NCI-H1105 treated with DMSO at 0.1 percent for 48 hours (cell line): Measurements from ENCODE around the gene SMARCA2.

ENCODE experiments used
- DNase-seq: peaks from one replicate; lab custom pipeline; 2025; lab: John Stamatoyannopoulos, UW

Gene SMARCA2

GRCh38 chr9:2014696-2015580, at the start of gene SMARCA2:
Gene SMARCA2, plus strand, starts transcription at chr9:2015347. Its CDS starts 13,676 bp downstream, at chr9:2029023.
- DNase-seq = peak; percentile 94

- no peak for DNase-seq
These were observed 48.3 kb upstream of the SMARCA2 start for GRCh38 chr9:1966725-1967366.

DNA sequence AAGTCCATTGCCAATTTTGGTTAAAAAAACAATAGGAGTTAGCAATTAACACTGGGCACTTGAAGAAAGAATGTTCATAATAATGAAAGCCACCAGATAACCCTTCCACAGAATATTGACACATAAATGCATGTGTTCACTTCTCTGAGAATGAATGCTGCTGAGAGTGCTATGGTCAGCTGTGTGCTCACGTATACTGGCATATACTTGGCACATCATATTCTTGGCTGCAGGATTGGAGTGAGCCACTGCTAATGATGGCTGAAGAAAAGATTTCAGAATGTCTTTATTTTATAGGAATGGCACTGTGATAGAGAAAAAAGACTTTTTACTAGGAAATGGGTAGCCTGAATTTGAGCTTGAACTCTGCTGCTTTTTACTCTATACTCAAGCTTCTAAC, 46.0 kb upstream of the SMARCA2 start:
- no peak for DNase-seq

- DNase-seq = no peak
These were observed 45.2 kb upstream of the SMARCA2 start for GRCh38 chr9:1969898-1970297.

GRCh38 chr9:1972672-1973071, 42.5 kb upstream of the SMARCA2 start:
- no peak for DNase-seq

DNA sequence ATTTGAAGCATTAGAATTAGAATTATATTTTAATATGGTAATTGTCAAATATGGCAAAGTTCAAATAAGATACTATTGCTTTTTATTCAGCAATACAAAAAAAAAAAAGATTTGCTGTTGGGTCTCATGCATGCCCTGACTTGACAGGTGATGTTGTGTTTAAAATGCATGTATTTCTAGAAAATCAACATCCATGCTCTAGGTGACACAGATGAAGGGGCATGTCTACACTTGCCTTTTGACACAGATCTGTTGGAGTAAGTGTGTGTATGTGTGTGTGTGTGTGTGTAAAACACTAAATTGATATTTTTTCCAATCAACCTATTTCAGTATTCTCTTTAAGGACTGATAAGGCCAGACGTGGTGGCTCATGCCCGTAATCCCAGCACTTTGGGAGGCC, 38.1 kb upstream of the SMARCA2 start:
- DNase-seq = no peak

GRCh38 chr9:1978941-1979340, 36.2 kb upstream of the SMARCA2 start:
- DNase-seq = no peak

- no peak for DNase-seq
These were observed 35.3 kb upstream of the SMARCA2 start for GRCh38 chr9:1979741-1980367.

DNA sequence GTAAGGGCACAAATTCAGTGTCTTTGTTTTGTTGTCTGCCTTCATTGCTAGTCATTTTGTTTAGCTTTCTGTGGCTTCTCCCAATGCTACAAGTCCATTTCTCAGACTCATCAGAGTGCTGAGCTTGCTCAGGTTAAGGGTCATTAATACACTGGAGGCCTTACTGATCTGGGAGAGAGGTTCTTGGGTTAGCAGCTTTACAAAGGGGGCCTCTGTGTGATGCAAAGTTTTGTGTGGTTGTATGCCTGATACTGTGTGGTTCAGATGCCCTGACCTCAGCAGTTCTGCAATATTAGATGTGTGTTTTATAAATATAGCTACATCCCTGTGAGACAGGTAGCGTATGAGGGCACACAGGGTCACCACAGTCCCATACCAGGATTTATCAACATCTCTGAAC, 34.8 kb upstream of the SMARCA2 start:
- no peak for DNase-seq

DNA sequence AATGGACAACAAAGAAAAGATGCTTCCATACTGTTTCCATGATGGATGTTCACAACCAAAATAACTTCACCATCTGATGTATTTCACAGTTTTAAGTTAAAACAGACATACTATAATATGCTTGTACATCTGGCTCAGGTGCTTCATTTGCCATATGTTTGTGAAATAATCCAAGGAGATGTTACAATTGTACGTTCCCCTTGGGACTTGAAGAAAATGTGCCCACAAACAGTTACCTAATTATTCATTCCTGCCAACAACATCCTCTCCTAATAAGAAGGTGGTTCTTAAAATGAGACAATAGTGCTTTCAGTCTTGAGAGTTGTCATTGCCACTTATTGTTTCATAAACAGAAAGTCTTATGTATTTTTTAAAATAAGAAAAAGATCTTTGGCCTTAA, 33.1 kb upstream of the SMARCA2 start:
- DNase-seq = no peak

DNA sequence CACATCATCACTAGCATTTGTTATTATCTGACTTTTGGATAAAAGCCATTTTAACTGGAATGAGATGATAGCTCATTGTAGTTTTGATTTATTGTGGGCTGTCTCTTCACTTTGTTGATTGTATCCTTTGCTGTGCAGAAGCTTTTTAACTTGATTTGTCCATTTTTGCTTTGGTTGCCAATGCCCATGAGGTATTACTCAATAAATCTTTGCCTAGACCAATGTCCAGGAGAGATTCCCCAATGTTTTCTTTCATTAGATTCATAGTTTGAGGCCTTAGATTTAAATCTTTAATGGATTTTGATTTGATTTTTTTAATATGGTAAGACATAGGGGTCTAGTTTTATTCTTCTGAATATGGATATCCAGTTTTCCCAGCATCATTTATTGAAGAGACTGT, 28.8 kb upstream of the SMARCA2 start:
- DNase-seq = no peak

- DNase-seq = no peak
These were observed 25.6 kb upstream of the SMARCA2 start for GRCh38 chr9:1989500-1989899.

GRCh38 chr9:1994180-1994579, 21.0 kb upstream of the SMARCA2 start:
- no peak for DNase-seq

GRCh38 chr9:1995084-1995483, 20.1 kb upstream of the SMARCA2 start:
- DNase-seq = no peak

DNA sequence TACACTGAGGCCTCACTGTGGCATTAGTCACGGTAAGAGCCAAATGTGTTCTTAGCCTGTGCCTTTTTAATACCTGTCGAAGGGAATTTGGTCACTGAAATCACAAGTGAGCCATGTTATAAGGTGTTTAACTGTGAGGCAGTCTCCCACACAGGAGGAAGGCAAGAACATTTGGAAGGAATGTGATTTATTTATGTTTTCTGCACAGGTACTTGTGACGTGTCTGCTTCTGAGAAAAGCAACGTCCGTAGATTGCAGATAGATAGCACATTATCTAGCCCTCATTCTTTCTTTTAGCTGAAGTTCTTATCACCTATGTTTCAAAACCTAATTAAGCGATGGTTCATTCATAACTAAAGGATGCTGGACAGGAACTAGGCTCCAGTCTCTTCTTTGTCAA, 19.0 kb upstream of the SMARCA2 start:
- no peak for DNase-seq

DNA sequence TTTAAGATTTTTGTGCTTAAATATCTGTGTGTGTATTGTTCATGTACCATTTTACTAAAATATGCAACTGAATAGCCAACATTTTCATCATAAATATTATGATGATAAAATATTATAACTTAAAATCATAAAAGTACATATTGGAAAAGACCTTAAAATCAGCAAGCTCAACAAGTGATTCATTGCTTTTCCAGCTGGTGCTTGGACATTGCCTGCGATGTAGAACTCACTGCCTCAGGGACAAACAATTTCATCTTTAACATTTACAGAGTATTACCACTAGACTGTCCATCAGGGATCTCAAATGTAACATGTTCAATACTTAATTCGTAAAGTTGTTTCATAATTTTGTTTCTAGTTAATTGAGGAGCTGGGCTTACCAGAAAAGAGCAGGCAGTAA, 17.5 kb upstream of the SMARCA2 start:
- DNase-seq = no peak

DNA sequence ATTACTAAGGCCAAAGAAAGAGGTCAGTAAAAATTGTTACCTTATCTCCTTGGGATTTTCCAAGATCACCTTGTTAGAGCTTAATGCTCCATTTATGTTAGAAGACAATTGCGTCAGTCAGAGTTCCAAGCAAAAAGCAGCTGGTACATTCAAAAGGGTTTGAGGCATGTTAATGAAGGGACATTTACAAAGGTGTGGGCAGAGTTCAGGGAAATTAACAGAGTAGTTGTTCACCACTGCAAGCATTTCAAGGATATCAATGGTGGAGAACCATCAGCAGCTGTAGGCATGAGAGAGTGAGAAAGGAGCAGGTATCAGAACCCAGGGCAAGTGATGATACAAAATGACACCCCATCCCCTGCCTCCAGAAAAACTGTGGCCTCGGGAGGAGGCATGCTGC, 17.0 kb upstream of the SMARCA2 start:
- DNase-seq = no peak

- no peak for DNase-seq
These were observed 14.8 kb upstream of the SMARCA2 start for GRCh38 chr9:2000314-2000713.

- no peak for DNase-seq
These were observed 6.8 kb upstream of the SMARCA2 start for GRCh38 chr9:2008372-2008771.

GRCh38 chr9:2012347-2012746, 2.8 kb upstream of the SMARCA2 start:
- DNase-seq = no peak

GRCh38 chr9:2013743-2014475, 1.2 kb upstream of the SMARCA2 start:
- DNase-seq = no peak
